Medulla oblongata (tissue), 1 donor: ENCODE measurements around the gene GNAT1.
"Not testable (repeated sequence)": the region's sequence is repeated elsewhere in the genome, so short reads cannot be mapped to it uniquely, and the experiment has no call there.

Source experiments
- DNase-seq: peaks from one replicate; pipeline ENCODE4 v3.0.0-alpha.2; 2015; ENCODE audit errors: extremely low spot score

Gene GNAT1

GRCh38 chr3:50202353-50203112 lies 11.1 kb downstream of the GNAT1 start:
- DNase-seq, result no peak

GRCh38 chr3:50203113-50203808 lies 11.9 kb downstream of the GNAT1 start:
- DNase-seq, result no peak

GRCh38 chr3:50203809-50204803 lies 12.7 kb downstream of the GNAT1 start:
- DNase-seq, result no peak

GRCh38 chr3:50204804-50205412 lies 13.5 kb downstream of the GNAT1 start, which contains the start of gene SLC38A3:
Gene SLC38A3 (plus strand): TSS chr3:50205271. CDS start chr3:50214200, 8,929 bp downstream.
- DNase-seq, result peak; percentile 35

GRCh38 chr3:50205413-50206276 lies 14.2 kb downstream of the GNAT1 start:
- DNase-seq, result peak; percentile 64

GRCh38 chr3:50207359-50208042 lies 16.1 kb downstream of the GNAT1 start:
- no peak for DNase-seq

- DNase-seq, result no peak
These were observed 17.4 kb downstream of the GNAT1 start for GRCh38 chr3:50208677-50209344.

- DNase-seq, result no peak
These were observed 18.7 kb downstream of the GNAT1 start for GRCh38 chr3:50210176-50210509.

GRCh38 chr3:50210510-50211367 lies 19.3 kb downstream of the GNAT1 start:
- DNase-seq, result no peak

GRCh38 chr3:50211368-50211717 lies 19.9 kb downstream of the GNAT1 start:
- not testable (repeated sequence) for DNase-seq

GRCh38 chr3:50211930-50212329 lies 20.5 kb downstream of the GNAT1 start:
- DNase-seq, result no peak

- DNase-seq, result no peak
These were observed 21.1 kb downstream of the GNAT1 start for GRCh38 chr3:50212502-50212901.

- DNase-seq, result no peak
These were observed 21.6 kb downstream of the GNAT1 start for GRCh38 chr3:50212971-50213370.

- DNase-seq, result peak; percentile 93
These were observed 22.0 kb downstream of the GNAT1 start for GRCh38 chr3:50213373-50213772.

- DNase-seq, result no peak
These were observed 23.4 kb downstream of the GNAT1 start for GRCh38 chr3:50214824-50215223.

- no peak for DNase-seq
These were observed 24.1 kb downstream of the GNAT1 start for GRCh38 chr3:50215529-50215928.

- no peak for DNase-seq
These were observed 26.3 kb downstream of the GNAT1 start for GRCh38 chr3:50217681-50218080.

GRCh38 chr3:50218448-50218847 lies 27.0 kb downstream of the GNAT1 start:
- DNase-seq, result no peak

GRCh38 chr3:50219285-50219684 lies 27.9 kb downstream of the GNAT1 start:
- no peak for DNase-seq
